ENCODE results near the gene FBXL7.

GRCh38 chr5:15623794-15624193 is 123.8 kb downstream of the FBXL7 start:
- TF ChIP-seq CTCF (IDR thresholded peaks at IDR 0.05) (no peak), POLR2A (IDR thresholded peaks at IDR 0.05) (no peak)
